ENCODE measurements around the gene ZNF829. TPM values are rescaled to one million over a fixed set of nuclear protein-coding genes. Genes with fewer than 3 reads are reported as not detected.

ZNF829 gene
- polyA plus RNA-seq, result 1.8 and 1.9 TPM in 2 replicates
- 5.6 and 6.7 TPM in 2 replicates for polyA minus RNA-seq

DNA sequence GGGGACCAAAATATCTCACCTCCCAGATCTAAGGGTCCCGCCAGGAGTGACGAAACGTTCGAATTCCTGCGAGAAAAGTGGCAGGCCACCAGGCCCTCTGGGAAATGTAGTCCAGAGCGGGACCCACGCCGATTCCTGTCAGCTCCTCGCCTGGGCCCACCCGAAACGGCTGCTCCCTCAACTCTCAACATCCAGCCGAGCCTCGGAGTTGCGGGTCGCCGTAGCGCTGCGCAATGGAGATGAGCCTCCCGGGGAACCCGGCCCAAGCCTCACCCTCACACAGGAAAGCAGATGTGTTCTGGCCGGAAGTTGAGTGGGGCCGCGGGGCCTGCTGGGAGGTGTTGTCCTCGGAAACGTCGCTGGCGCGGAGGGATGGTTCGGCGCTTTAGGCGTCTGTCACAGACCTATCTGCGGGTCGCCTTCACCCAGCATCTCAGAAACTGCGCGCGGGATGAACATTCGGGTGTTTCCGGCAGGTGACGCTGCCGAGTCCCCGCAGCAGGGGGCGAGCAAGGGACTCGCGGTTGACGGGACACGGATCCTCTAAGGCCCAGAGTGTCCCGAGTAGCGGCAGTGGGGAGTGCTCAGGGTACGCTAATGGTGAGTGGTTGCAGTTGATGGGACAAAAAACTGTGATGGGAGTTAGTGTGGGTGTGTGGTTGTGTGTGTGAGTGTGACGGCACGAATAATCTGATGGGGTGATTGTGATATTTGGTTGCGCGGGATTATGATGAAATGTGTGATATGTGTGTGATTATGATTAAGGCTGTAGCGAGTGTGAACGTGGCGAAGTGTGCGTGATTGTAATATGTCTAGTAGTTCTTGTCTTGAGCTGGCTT, at the start of gene ZNF829, which contains the start of gene ZNF568:
TSS of gene ZNF829 (minus strand) at position 300 of the 839 bp plus-strand sequence. CDS start 1,124 bp downstream, outside the sequence.
TSS of gene ZNF568 (plus strand) at position 341 of the 839 bp plus-strand sequence. CDS start 6,439 bp downstream, outside the sequence.
- no peak for TF ChIP-seq EZH2 (IDR thresholded peaks at IDR 0.05; ENCODE audit: borderline replicate concordance, insufficient read depth, low read length, poor library complexity, severe bottlenecking)
- TF ChIP-seq, protein P1, sequence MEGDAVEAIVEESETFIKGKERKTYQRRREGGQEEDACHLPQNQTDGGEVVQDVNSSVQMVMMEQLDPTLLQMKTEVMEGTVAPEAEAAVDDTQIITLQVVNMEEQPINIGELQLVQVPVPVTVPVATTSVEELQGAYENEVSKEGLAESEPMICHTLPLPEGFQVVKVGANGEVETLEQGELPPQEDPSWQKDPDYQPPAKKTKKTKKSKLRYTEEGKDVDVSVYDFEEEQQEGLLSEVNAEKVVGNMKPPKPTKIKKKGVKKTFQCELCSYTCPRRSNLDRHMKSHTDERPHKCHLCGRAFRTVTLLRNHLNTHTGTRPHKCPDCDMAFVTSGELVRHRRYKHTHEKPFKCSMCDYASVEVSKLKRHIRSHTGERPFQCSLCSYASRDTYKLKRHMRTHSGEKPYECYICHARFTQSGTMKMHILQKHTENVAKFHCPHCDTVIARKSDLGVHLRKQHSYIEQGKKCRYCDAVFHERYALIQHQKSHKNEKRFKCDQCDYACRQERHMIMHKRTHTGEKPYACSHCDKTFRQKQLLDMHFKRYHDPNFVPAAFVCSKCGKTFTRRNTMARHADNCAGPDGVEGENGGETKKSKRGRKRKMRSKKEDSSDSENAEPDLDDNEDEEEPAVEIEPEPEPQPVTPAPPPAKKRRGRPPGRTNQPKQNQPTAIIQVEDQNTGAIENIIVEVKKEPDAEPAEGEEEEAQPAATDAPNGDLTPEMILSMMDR (IDR thresholded peaks at IDR 0.05; ENCODE audit: poor library complexity, severe bottlenecking), result peak; percentile 86
- peak; percentile 58 for TF ChIP-seq RAD21 (conservative IDR thresholded peaks at IDR 0.05)
- TF ChIP-seq SMC3 (conservative IDR thresholded peaks at IDR 0.05; ENCODE audit: poor library complexity), result peak; percentile 70
- TF ChIP-seq EP300 (conservative IDR thresholded peaks at IDR 0.05; ENCODE audit: poor library complexity, severe bottlenecking), result peak; percentile 48
- TF ChIP-seq MXI1 (conservative IDR thresholded peaks at IDR 0.05; ENCODE audit: poor library complexity, severe bottlenecking), result peak; percentile 81
- no peak for TF ChIP-seq TAF1 (IDR thresholded peaks at IDR 0.05; ENCODE audit: low read depth)
- TF ChIP-seq POLR2AphosphoS5 (IDR thresholded peaks at IDR 0.05), result peak; percentile 56
- TF ChIP-seq, protein P2, sequence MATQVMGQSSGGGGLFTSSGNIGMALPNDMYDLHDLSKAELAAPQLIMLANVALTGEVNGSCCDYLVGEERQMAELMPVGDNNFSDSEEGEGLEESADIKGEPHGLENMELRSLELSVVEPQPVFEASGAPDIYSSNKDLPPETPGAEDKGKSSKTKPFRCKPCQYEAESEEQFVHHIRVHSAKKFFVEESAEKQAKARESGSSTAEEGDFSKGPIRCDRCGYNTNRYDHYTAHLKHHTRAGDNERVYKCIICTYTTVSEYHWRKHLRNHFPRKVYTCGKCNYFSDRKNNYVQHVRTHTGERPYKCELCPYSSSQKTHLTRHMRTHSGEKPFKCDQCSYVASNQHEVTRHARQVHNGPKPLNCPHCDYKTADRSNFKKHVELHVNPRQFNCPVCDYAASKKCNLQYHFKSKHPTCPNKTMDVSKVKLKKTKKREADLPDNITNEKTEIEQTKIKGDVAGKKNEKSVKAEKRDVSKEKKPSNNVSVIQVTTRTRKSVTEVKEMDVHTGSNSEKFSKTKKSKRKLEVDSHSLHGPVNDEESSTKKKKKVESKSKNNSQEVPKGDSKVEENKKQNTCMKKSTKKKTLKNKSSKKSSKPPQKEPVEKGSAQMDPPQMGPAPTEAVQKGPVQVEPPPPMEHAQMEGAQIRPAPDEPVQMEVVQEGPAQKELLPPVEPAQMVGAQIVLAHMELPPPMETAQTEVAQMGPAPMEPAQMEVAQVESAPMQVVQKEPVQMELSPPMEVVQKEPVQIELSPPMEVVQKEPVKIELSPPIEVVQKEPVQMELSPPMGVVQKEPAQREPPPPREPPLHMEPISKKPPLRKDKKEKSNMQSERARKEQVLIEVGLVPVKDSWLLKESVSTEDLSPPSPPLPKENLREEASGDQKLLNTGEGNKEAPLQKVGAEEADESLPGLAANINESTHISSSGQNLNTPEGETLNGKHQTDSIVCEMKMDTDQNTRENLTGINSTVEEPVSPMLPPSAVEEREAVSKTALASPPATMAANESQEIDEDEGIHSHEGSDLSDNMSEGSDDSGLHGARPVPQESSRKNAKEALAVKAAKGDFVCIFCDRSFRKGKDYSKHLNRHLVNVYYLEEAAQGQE (IDR thresholded peaks at IDR 0.05; ENCODE audit: borderline replicate concordance), result peak; percentile 31
- peak within 1 kb of the TSS; percentile 69 for H3K27ac ChIP-seq (ENCODE audit: low read length)
- no peaks in the 10 kb centered on the region for H3F3A ChIP-seq (ENCODE audit: insufficient read depth, low read length, poor library complexity, severe bottlenecking)
- H4K20me1 ChIP-seq (ENCODE audit: insufficient read depth), result no peaks in the 10 kb centered on the region
- H2AFZ ChIP-seq (ENCODE audit: low read depth, low read length), result peak within 1 kb of the TSS; percentile 54
- no peaks in the 10 kb centered on the region for H3K27me3 ChIP-seq (ENCODE audit: insufficient read depth, low read depth, low read length)
- H3K4me3 ChIP-seq (ENCODE audit: low read length), result peak within 1 kb of the TSS; percentile 69
- H3K79me2 ChIP-seq (replicated peaks; ENCODE audit: insufficient read depth, low read length), result no peaks in the 10 kb centered on the region
- no peaks in the 10 kb centered on the region for H3K9me3 ChIP-seq (ENCODE audit: low read length)
- no peaks in the 10 kb centered on the region for H3K9me2 ChIP-seq (ENCODE audit: insufficient read depth, low read length)
- H3K4me2 ChIP-seq (ENCODE audit: low read length), result peak within 1 kb of the TSS; percentile 38
- H3K9ac ChIP-seq (ENCODE audit: low read length), result peak within 1 kb of the TSS; percentile 66
- peaks cover 11% of the 10 kb centered on the region for H3K36me3 ChIP-seq (ENCODE audit: insufficient read depth, low read length)

DNA sequence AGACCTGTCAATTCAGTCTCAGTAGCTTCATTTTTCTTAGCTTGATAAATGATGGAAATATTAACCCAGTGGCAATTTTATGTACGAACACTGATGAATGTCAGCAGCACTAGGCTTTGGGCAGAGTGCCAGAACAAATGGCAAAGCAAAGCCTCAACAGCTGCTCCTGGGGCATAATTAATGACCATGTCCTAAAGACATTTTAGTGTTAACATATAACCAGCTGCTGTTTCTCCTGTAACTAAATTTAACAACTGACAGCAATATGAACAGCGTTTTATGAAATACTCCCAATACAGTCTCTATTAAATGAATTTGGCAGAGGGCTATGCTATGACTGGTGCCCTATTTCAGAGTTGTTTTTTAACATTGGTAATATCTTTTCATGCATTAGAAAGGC, 47.2 kb upstream of the ZNF829 start:
- H4K20me1 ChIP-seq (ENCODE audit: insufficient read depth), result no peaks in the 10 kb centered on the region
- no peaks in the 10 kb centered on the region for H3K9me2 ChIP-seq (ENCODE audit: insufficient read depth, low read length)
- no peaks in the 10 kb centered on the region for H3K36me3 ChIP-seq (ENCODE audit: insufficient read depth, low read length)
- no peak overlapping the region for H3K4me3 ChIP-seq (ENCODE audit: low read length)
- no peak overlapping the region for H2AFZ ChIP-seq (ENCODE audit: low read depth, low read length)
- H3K9ac ChIP-seq (ENCODE audit: low read length), result no peak overlapping the region
- no peak overlapping the region for H3K27ac ChIP-seq (ENCODE audit: low read length)
- no peaks in the 10 kb centered on the region for H3F3A ChIP-seq (ENCODE audit: insufficient read depth, low read length, poor library complexity, severe bottlenecking)
- no peaks in the 10 kb centered on the region for H3K79me2 ChIP-seq (replicated peaks; ENCODE audit: insufficient read depth, low read length)
- H3K9me3 ChIP-seq (ENCODE audit: low read length), result no peaks in the 10 kb centered on the region
- no peak overlapping the region for H3K4me2 ChIP-seq (ENCODE audit: low read length)
- TF ChIP-seq, protein P2 (IDR thresholded peaks at IDR 0.05; ENCODE audit: borderline replicate concordance), result no peak
- TF ChIP-seq MXI1 (conservative IDR thresholded peaks at IDR 0.05; ENCODE audit: poor library complexity, severe bottlenecking) (no peak), RAD21 (conservative IDR thresholded peaks at IDR 0.05) (no peak), TAF1 (IDR thresholded peaks at IDR 0.05; ENCODE audit: low read depth) (no peak), EZH2 (IDR thresholded peaks at IDR 0.05; ENCODE audit: borderline replicate concordance, insufficient read depth, low read length, poor library complexity, severe bottlenecking) (no peak), EP300 (conservative IDR thresholded peaks at IDR 0.05; ENCODE audit: poor library complexity, severe bottlenecking) (no peak)
- H3K27me3 ChIP-seq (ENCODE audit: insufficient read depth, low read depth, low read length), result no peaks in the 10 kb centered on the region
